DND-41 (cell line): Measurements from ENCODE around the gene FGL2.

Source experiments
- ATAC-seq: fragments of 200-7000 bp; cut with Tn5 transposase; 3 replicates; pipeline ENCODE4 v1.9.1; 2021; ENCODE audit warnings: low read depth; ENCODE audit not compliant: insufficient read depth
- DNase-seq: peaks from one replicate; pipeline ENCODE4 v3.0.0-alpha.2; 2020
- H2AFZ ChIP-seq: 2 replicates; pipeline ENCODE4 v1.6.0; 2012; ENCODE audit warnings: low read depth, low read length
- H3K27ac ChIP-seq: 2 replicates; pipeline ENCODE4 v1.5.1; 2012; ENCODE audit warnings: low read length, inconsistent platforms
- H3K27me3 ChIP-seq: fragments of 200-600 bp; sonication (generic); 2 replicates; pipeline ENCODE4 v1.6.0; 2012; ENCODE audit warnings: low read length, mild to moderate bottlenecking, inconsistent platforms; ENCODE audit not compliant: insufficient read depth, poor library complexity
- H3K36me3 ChIP-seq: 2 replicates; pipeline ENCODE4 v1.5.1; 2012; ENCODE audit warnings: low read length, inconsistent platforms; ENCODE audit not compliant: insufficient read depth
- H3K4me1 ChIP-seq: 2 replicates; pipeline ENCODE4 v1.5.1; 2012; ENCODE audit warnings: mild to moderate bottlenecking, low read length; ENCODE audit not compliant: insufficient read depth
- H3K4me2 ChIP-seq: 2 replicates; pipeline ENCODE4 v1.6.0; 2012; ENCODE audit warnings: mild to moderate bottlenecking, moderate library complexity, low read length, inconsistent platforms; ENCODE audit not compliant: insufficient read depth
- H3K4me3 ChIP-seq, 2 experiments: fragments of 200-600 bp in 1 of 2; shearing (Covaris generic) in 1 of 2; 2 replicates each; pipeline ENCODE4 v1.5.1; 2012 to 2016; ENCODE audit warnings: inconsistent platforms in 2 of 2, low read length in 2 of 2, mild to moderate bottlenecking in 2 of 2, low read depth in 1 of 2, moderate library complexity in 1 of 2
- H3K79me2 ChIP-seq: 2 replicates; pipeline ENCODE4 v1.6.0; 2012; ENCODE audit warnings: low read length, inconsistent platforms; ENCODE audit not compliant: insufficient read depth
- H3K9ac ChIP-seq: 2 replicates; pipeline ENCODE4 v1.6.0; 2012; ENCODE audit warnings: low read depth, mild to moderate bottlenecking, inconsistent platforms, low read length, moderate library complexity
- H3K9me3 ChIP-seq: 2 replicates; pipeline ENCODE4 v1.5.1; 2012; ENCODE audit warnings: low read length, moderate library complexity, mild to moderate bottlenecking, inconsistent platforms; ENCODE audit not compliant: insufficient read depth, severe bottlenecking
- H4K20me1 ChIP-seq: 2 replicates; pipeline ENCODE4 v1.6.0; 2012; ENCODE audit warnings: low read length; ENCODE audit not compliant: insufficient read depth
- CTCF ChIP-seq: IDR thresholded peaks from 2 replicates; pipeline ENCODE4 v1.5.1; 2012; ENCODE audit warnings: borderline replicate concordance, low read length, moderate library complexity, mild to moderate bottlenecking; ENCODE audit not compliant: poor library complexity, severe bottlenecking; ENCODE audit errors: extremely low read depth
- EZH2 ChIP-seq: IDR thresholded peaks from 3 replicates; pipeline ENCODE4 v1.6.1; 2012; ENCODE audit warnings: borderline replicate concordance, low read depth, mild to moderate bottlenecking, moderate library complexity, low read length, inconsistent platforms; ENCODE audit not compliant: severe bottlenecking

FGL2 gene

DNA sequence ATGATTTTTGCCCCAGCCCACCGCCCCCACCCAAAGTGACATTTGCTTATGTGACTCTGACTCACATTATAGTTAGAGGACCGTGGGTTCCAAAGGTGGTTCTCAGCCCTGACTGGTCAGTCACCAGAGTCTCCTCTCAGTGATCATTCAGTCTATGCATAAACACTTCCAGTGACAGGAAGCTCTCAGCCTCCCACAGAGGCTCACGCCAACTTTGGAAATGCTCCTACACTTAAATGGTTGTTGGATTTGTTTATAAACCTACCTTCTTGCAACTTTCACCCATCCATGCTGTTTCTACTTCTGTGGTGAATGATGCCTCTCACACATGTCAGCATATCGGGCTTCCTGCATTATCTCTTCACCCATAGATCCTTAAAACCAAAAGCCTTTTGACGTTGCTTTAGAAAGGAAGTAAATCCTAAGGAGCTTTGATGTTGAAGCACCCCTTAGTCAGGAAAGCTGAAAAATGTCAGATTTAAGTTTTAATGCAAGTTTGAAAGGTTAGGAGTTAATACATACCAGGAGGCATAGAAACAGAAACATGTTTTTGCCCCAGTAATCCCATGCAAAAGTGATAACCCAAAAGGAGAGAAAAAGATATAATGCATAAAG, 46.5 kb upstream of the FGL2 start:
- Histone ChIP-seq H3K79me2 (no peaks in the 10 kb centered on the region), H3K9ac (no peak overlapping the region), H3K27ac (no peak overlapping the region), H3K4me3 (no peak overlapping the region), H3K4me1 (no peaks in the 10 kb centered on the region), H3K9me3 (no peaks in the 10 kb centered on the region), H4K20me1 (no peaks in the 10 kb centered on the region), H3K36me3 (peaks cover 10% of the 10 kb centered on the region; the same call in 1 of the 2 replicates), H3K4me2 (no peak overlapping the region), H3K27me3 (no peaks in the 10 kb centered on the region), H2AFZ (no peak overlapping the region)
- DNase-seq, result no peak
- ATAC-seq, result no peak
- TF ChIP-seq EZH2, result no peak

GRCh38 chr7:77245015-77245755, 45.6 kb upstream of the FGL2 start:
- H3K27me3 ChIP-seq, result no peaks in the 10 kb centered on the region
- H3K9ac ChIP-seq, result no peak overlapping the region
- H3K79me2 ChIP-seq, result no peaks in the 10 kb centered on the region
- H3K9me3 ChIP-seq, result no peaks in the 10 kb centered on the region
- no peak for DNase-seq
- peaks cover 3% of the 10 kb centered on the region for H3K4me1 ChIP-seq
- H3K4me2 ChIP-seq, result no peak overlapping the region
- H3K36me3 ChIP-seq, result peaks cover 10% of the 10 kb centered on the region; the same call in 1 of the 2 replicates
- peak overlapping the region; percentile 27; the same call in 1 of the 2 replicates for H3K27ac ChIP-seq
- no peak for TF ChIP-seq EZH2
- no peak for TF ChIP-seq CTCF
- no peak overlapping the region for H2AFZ ChIP-seq
- ATAC-seq, result no peak
- no peak overlapping the region for H3K4me3 ChIP-seq
- no peaks in the 10 kb centered on the region for H4K20me1 ChIP-seq

DNA sequence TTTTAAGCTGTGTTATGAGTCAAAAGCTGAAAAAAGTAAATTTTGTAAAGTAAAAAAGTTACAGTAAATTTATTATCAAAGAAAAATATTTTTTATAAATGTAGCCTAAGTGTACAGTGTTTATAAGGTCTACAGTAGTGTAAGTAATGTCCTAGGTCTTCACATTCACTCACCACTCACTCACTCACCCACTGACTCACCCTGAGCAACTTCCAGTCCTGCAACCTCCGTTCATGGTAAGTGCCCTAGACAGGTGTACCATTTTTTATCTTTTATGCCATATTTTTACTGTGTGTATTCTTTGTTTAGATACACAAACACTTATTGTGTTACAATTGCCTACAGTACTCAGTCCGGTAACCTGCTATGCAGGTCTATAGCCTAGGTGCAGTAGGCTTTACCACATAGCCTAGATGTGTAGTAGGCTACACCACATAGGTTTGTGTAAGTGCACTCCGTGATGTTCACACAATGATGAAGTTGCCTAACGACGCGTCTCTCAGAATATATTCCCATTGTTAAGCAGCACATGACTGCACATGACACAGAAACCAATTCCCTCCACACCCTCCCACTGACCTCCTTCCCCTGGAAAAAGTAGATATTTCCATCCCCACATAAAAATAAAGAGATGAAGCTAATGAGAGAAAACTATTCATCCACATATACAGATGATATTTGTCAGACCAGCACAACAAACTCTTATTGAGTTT, 44.8 kb upstream of the FGL2 start:
- no peak overlapping the region for H3K4me3 ChIP-seq
- H3K4me2 ChIP-seq, result no peak overlapping the region
- ATAC-seq, result no peak
- no peak overlapping the region for H3K9ac ChIP-seq
- H4K20me1 ChIP-seq, result no peaks in the 10 kb centered on the region
- DNase-seq, result no peak
- H3K27me3 ChIP-seq, result no peaks in the 10 kb centered on the region
- no peaks in the 10 kb centered on the region for H3K9me3 ChIP-seq
- H2AFZ ChIP-seq, result no peak overlapping the region
- peaks cover 11% of the 10 kb centered on the region for H3K4me1 ChIP-seq
- no peak for TF ChIP-seq CTCF
- TF ChIP-seq EZH2, result no peak
- peaks cover 10% of the 10 kb centered on the region; the same call in 1 of the 2 replicates for H3K36me3 ChIP-seq
- no peak overlapping the region for H3K27ac ChIP-seq
- no peaks in the 10 kb centered on the region for H3K79me2 ChIP-seq

DNA sequence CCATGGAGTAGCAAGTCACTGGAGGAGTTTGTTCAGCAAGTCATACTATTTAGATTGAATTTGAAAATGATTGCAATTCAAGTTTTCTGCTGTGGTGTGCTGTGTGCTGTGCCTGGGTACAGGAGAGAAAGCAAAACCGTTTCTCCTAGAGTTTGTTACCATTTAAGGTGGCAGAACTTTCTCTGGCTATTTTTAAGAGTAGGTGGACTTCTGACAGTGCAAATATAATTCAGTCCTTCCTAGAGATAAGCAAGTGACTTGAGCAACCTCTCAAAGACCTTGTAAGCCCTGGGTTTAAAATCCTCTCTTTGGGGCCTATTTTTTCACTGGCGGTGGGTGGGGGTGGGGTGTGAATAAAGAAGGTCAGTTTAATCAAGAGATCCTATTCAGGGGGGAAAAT, 42.9 kb upstream of the FGL2 start:
- ATAC-seq, result no peak
- H3K4me2 ChIP-seq, result no peak overlapping the region
- TF ChIP-seq EZH2 (no peak), CTCF (no peak)
- no peaks in the 10 kb centered on the region for H3K79me2 ChIP-seq
- no peak overlapping the region for H2AFZ ChIP-seq
- peaks cover 20% of the 10 kb centered on the region for H3K4me1 ChIP-seq
- no peak overlapping the region for H3K27ac ChIP-seq
- H3K9me3 ChIP-seq, result no peaks in the 10 kb centered on the region
- peaks cover 21% of the 10 kb centered on the region; the same call in 1 of the 2 replicates for H3K36me3 ChIP-seq
- no peak for DNase-seq
- H3K4me3 ChIP-seq, result no peak overlapping the region
- no peak overlapping the region for H3K9ac ChIP-seq
- H4K20me1 ChIP-seq, result no peaks in the 10 kb centered on the region
- no peaks in the 10 kb centered on the region for H3K27me3 ChIP-seq
